Neural cell (in vitro differentiated cells): ENCODE data around the gene INHBC. TPM values are rescaled to one million over a fixed set of nuclear protein-coding genes. Genes with fewer than 3 reads are reported as not detected.
"Not testable (repeated sequence)": the region's sequence is repeated elsewhere in the genome, so short reads cannot be mapped to it uniquely, and the experiment has no call there.

Experiments used
- H2AFZ ChIP-seq: fragments of 200-600, 300-800 bp; sonication (generic), shearing (Covaris generic); 2 replicates; pipeline ENCODE4 v1.6.0; 2014; ENCODE audit warnings: low read depth, mild to moderate bottlenecking, antibody characterized with exemption, low read length, moderate library complexity
- H3F3A ChIP-seq: fragments of 200-600 bp; shearing (Covaris generic); 2 replicates; pipeline ENCODE4 v1.6.1; 2016; ENCODE audit warnings: mild to moderate bottlenecking, moderate library complexity, mixed read lengths, antibody characterized with exemption, low read length; ENCODE audit not compliant: insufficient read depth, poor library complexity, severe bottlenecking
- H3K27ac ChIP-seq: fragments of 200-600, 300-800 bp; sonication (generic), shearing (Covaris generic); 2 replicates; pipeline ENCODE4 v1.5.1; 2014; ENCODE audit warnings: mild to moderate bottlenecking, low read length, moderate library complexity
- H3K27me3 ChIP-seq: fragments of 300-800, 200-600 bp; sonication (generic), shearing (Covaris generic); 2 replicates; pipeline ENCODE4 v1.6.0; 2014; ENCODE audit warnings: mild to moderate bottlenecking, low read depth, low read length, moderate library complexity; ENCODE audit not compliant: insufficient read depth
- H3K36me3 ChIP-seq: fragments of 300-800, 200-600 bp; sonication (generic), shearing (Covaris generic); 2 replicates; pipeline ENCODE4 v1.5.1; 2014; ENCODE audit warnings: mild to moderate bottlenecking, antibody characterized with exemption, low read length, moderate library complexity; ENCODE audit not compliant: insufficient read depth
- H3K4me2 ChIP-seq: fragments of 300-800, 200-600 bp; sonication (generic), shearing (Covaris generic); 2 replicates; pipeline ENCODE4 v1.6.0; 2014; ENCODE audit warnings: mild to moderate bottlenecking, low read length
- H3K4me3 ChIP-seq: fragments of 300-800, 200-600 bp; sonication (generic), shearing (Covaris generic); 2 replicates; pipeline ENCODE4 v1.5.1; 2014; ENCODE audit warnings: mild to moderate bottlenecking, low read length, moderate library complexity
- H3K79me2 ChIP-seq: fragments of 200-600 bp; shearing (Covaris generic); replicated peaks from 2 replicates; pipeline ENCODE4 v1.6.0; 2014; ENCODE audit warnings: mild to moderate bottlenecking, low read length, moderate library complexity; ENCODE audit not compliant: insufficient read depth
- H3K9ac ChIP-seq: fragments of 300-800, 200-600 bp; sonication (generic), shearing (Covaris generic); 2 replicates; pipeline ENCODE4 v1.6.1; 2016; ENCODE audit warnings: mild to moderate bottlenecking, low read length, mixed read lengths
- H3K9me2 ChIP-seq: fragments of 200-600 bp; shearing (Covaris generic); 2 replicates; pipeline ENCODE4 v1.6.1; 2016; ENCODE audit warnings: mild to moderate bottlenecking, low read length, mixed read lengths; ENCODE audit not compliant: insufficient read depth
- H3K9me3 ChIP-seq: fragments of 200-600, 300-800 bp; sonication (generic), shearing (Covaris generic); 2 replicates; pipeline ENCODE4 v1.6.1; 2016; ENCODE audit warnings: mild to moderate bottlenecking, mixed run types, low read length, moderate library complexity, mixed read lengths
- H4K20me1 ChIP-seq: fragments of 200-600 bp; shearing (Covaris generic); 2 replicates; pipeline ENCODE4 v1.6.1; 2016; ENCODE audit warnings: mild to moderate bottlenecking, mixed run types; ENCODE audit not compliant: insufficient read depth
- EP300 ChIP-seq: fragments of 450-650 bp; conservative IDR thresholded peaks from 2 replicates; pipeline ENCODE4 v1.6.1; 2014; ENCODE audit warnings: antibody characterized with exemption, mild to moderate bottlenecking, moderate library complexity; ENCODE audit not compliant: poor library complexity, severe bottlenecking
- EZH2 ChIP-seq: fragments of 200-600, 300-800 bp; shearing (Covaris generic), sonication (generic); IDR thresholded peaks from 2 replicates; pipeline ENCODE4 v1.6.1; 2014; ENCODE audit warnings: antibody characterized with exemption, low read length, borderline replicate concordance, mild to moderate bottlenecking; ENCODE audit not compliant: insufficient read depth, poor library complexity, severe bottlenecking
- MXI1 ChIP-seq: fragments of 450-650 bp; conservative IDR thresholded peaks from 2 replicates; pipeline ENCODE4 v1.6.1; 2014; ENCODE audit warnings: antibody characterized with exemption, mild to moderate bottlenecking; ENCODE audit not compliant: poor library complexity, severe bottlenecking
- POLR2AphosphoS5 ChIP-seq: IDR thresholded peaks from 2 replicates; pipeline ENCODE4 v1.6.1; 2012
- RAD21 ChIP-seq: fragments of 450-650 bp; conservative IDR thresholded peaks from 2 replicates; pipeline ENCODE4 v1.6.1; 2014; ENCODE audit warnings: antibody characterized with exemption, mild to moderate bottlenecking, moderate library complexity
- SMC3 ChIP-seq: fragments of 450-650 bp; conservative IDR thresholded peaks from 2 replicates; pipeline ENCODE4 v1.6.1; 2014; ENCODE audit warnings: antibody characterized with exemption, mild to moderate bottlenecking, moderate library complexity; ENCODE audit not compliant: poor library complexity
- TAF1 ChIP-seq: IDR thresholded peaks from 2 replicates; pipeline ENCODE4 v1.6.1; 2012; ENCODE audit warnings: low read depth
- polyA plus RNA-seq: library from polyadenylated mRNA; depleted of rRNA; stranded (reverse); fragments of >200 nt; gene quantifications from 2 replicates; pipeline ENCODE4 v1.2.3, GENCODE V29; 2014
- TF ChIP-seq, protein P1 (sequence below): fragments of 450-650 bp; IDR thresholded peaks from 2 replicates; pipeline ENCODE4 v1.5.1; 2014; ENCODE audit warnings: antibody characterized with exemption, mild to moderate bottlenecking, moderate library complexity; ENCODE audit not compliant: poor library complexity, severe bottlenecking
- TF ChIP-seq, protein P2 (sequence below): IDR thresholded peaks from 2 replicates; pipeline ENCODE4 v1.6.1; 2012; ENCODE audit warnings: borderline replicate concordance

Gene INHBC
- polyA plus RNA-seq, 1 donor from 2014 or later: not detected

DNA sequence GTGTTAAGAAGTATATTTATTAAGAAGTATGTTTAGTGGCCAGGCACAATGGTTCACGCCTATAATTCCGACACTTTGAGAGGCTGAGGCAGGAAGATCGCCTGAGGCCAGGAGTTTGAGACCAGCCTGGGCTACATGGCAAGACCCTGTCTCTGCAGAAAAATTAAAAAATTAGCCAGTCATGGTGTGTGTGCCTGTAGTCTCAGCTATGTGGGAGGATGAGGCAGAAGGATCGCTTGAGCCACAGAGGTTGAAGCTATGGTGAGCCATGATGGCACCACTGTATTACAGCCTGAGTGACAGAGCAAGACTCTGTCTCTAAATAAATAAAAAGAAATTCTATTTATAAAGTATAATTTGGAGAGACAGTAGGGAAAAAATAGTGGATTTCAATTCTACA, 24.1 kb upstream of the INHBC start:
- TF ChIP-seq, protein P1, sequence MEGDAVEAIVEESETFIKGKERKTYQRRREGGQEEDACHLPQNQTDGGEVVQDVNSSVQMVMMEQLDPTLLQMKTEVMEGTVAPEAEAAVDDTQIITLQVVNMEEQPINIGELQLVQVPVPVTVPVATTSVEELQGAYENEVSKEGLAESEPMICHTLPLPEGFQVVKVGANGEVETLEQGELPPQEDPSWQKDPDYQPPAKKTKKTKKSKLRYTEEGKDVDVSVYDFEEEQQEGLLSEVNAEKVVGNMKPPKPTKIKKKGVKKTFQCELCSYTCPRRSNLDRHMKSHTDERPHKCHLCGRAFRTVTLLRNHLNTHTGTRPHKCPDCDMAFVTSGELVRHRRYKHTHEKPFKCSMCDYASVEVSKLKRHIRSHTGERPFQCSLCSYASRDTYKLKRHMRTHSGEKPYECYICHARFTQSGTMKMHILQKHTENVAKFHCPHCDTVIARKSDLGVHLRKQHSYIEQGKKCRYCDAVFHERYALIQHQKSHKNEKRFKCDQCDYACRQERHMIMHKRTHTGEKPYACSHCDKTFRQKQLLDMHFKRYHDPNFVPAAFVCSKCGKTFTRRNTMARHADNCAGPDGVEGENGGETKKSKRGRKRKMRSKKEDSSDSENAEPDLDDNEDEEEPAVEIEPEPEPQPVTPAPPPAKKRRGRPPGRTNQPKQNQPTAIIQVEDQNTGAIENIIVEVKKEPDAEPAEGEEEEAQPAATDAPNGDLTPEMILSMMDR: no peak
- TF ChIP-seq POLR2AphosphoS5 (no peak), MXI1 (no peak), TAF1 (no peak), SMC3 (no peak), RAD21 (no peak), EP300 (no peak), EZH2 (no peak)
- TF ChIP-seq, protein P2, sequence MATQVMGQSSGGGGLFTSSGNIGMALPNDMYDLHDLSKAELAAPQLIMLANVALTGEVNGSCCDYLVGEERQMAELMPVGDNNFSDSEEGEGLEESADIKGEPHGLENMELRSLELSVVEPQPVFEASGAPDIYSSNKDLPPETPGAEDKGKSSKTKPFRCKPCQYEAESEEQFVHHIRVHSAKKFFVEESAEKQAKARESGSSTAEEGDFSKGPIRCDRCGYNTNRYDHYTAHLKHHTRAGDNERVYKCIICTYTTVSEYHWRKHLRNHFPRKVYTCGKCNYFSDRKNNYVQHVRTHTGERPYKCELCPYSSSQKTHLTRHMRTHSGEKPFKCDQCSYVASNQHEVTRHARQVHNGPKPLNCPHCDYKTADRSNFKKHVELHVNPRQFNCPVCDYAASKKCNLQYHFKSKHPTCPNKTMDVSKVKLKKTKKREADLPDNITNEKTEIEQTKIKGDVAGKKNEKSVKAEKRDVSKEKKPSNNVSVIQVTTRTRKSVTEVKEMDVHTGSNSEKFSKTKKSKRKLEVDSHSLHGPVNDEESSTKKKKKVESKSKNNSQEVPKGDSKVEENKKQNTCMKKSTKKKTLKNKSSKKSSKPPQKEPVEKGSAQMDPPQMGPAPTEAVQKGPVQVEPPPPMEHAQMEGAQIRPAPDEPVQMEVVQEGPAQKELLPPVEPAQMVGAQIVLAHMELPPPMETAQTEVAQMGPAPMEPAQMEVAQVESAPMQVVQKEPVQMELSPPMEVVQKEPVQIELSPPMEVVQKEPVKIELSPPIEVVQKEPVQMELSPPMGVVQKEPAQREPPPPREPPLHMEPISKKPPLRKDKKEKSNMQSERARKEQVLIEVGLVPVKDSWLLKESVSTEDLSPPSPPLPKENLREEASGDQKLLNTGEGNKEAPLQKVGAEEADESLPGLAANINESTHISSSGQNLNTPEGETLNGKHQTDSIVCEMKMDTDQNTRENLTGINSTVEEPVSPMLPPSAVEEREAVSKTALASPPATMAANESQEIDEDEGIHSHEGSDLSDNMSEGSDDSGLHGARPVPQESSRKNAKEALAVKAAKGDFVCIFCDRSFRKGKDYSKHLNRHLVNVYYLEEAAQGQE: no peak
- Histone ChIP-seq H3K27ac (no peak overlapping the region), H3F3A (no peaks in the 10 kb centered on the region), H3K4me3 (no peak overlapping the region), H3K9ac (no peak overlapping the region), H3K36me3 (no peaks in the 10 kb centered on the region), H3K9me2 (no peaks in the 10 kb centered on the region), H4K20me1 (no peaks in the 10 kb centered on the region), H3K4me2 (no peak overlapping the region), H3K79me2 (no peaks in the 10 kb centered on the region), H3K9me3 (no peaks in the 10 kb centered on the region), H3K27me3 (no peaks in the 10 kb centered on the region), H2AFZ (no peak overlapping the region)

DNA sequence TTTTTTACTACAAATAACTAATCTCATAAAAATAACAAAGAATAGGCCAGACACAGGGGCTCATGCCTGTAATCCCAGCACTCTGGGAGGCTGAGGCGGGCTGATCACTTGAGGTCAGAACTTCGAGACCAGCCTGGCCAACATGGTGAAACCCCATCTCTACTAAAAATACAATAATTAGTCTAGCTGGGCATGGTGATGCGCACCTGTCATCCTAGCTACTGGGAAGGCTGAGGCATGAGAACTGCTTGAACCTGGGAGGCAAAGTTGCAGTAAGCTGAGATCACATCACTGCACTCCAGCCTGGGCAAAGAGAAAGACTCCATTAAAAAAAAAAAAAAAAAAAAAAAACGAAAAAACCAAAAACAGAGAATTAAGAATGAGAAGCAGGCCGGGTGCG, 20.4 kb upstream of the INHBC start:
- H3K4me2 ChIP-seq, H3K27me3 ChIP-seq, H3K9ac ChIP-seq, H3K9me2 ChIP-seq, H3K36me3 ChIP-seq, H4K20me1 ChIP-seq, H3F3A ChIP-seq, H3K9me3 ChIP-seq, H2AFZ ChIP-seq, H3K27ac ChIP-seq, H3K79me2 ChIP-seq, H3K4me3 ChIP-seq: not testable (repeated sequence)

DNA sequence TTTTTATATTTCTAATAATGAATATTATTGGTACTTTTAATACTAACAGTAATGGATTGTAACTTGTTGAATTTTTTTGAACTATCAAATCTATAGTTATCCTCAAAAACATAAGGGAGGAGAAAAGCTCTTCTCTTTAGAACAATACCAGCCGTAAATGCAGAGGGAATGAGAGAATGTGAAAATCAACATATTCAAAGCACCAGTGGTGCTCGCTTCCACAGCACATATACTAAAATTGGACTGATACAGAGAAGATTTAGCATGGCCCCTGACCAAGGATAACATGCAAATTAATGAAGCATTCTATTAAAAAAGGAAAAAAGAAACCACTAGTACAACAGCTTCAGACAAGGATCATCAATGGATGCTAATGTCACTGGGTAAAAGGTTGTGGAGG, 19.5 kb upstream of the INHBC start:
- Histone ChIP-seq H3K36me3 (no peaks in the 10 kb centered on the region), H2AFZ (no peak overlapping the region), H3K4me2 (no peak overlapping the region), H3K27ac (no peak overlapping the region), H3F3A (no peaks in the 10 kb centered on the region), H3K9ac (no peak overlapping the region), H4K20me1 (no peaks in the 10 kb centered on the region), H3K9me2 (no peaks in the 10 kb centered on the region), H3K4me3 (no peak overlapping the region), H3K27me3 (no peaks in the 10 kb centered on the region), H3K79me2 (peaks cover 2% of the 10 kb centered on the region), H3K9me3 (no peaks in the 10 kb centered on the region)
- TF ChIP-seq TAF1: no peak
- TF ChIP-seq, protein P2: no peak
- no peak for TF ChIP-seq POLR2AphosphoS5
- TF ChIP-seq SMC3: no peak
- TF ChIP-seq MXI1: no peak
- TF ChIP-seq RAD21: no peak
- no peak for TF ChIP-seq EP300
- TF ChIP-seq EZH2: no peak
- TF ChIP-seq, protein P1: no peak
